IPS-15b (cell line): Measurements from ENCODE around the gene TMEM202.
A peak's percentile ranks its signal among the peaks of the same experiment; 100 is the strongest.

ENCODE experiments used
- H3K27me3 ChIP-seq: one replicate; pipeline ENCODE4 v1.6.1; 2013; ENCODE audit warnings: low read length; ENCODE audit not compliant: control insufficient read depth, insufficient read depth
- H3K36me3 ChIP-seq: one replicate; pipeline ENCODE4 v1.6.1; 2013; ENCODE audit warnings: low read length; ENCODE audit not compliant: control insufficient read depth, insufficient read depth
- H3K4me1 ChIP-seq: one replicate; pipeline ENCODE4 v1.6.1; 2013; ENCODE audit warnings: mild to moderate bottlenecking, low read length; ENCODE audit not compliant: control insufficient read depth, insufficient read depth
- H3K4me3 ChIP-seq: one replicate; pipeline ENCODE4 v1.5.1; 2013; ENCODE audit warnings: low read depth, low read length
- H3K9ac ChIP-seq: one replicate; pipeline ENCODE4 v1.6.1; 2013; ENCODE audit warnings: low read depth, mild to moderate bottlenecking, low read length
- H3K9me3 ChIP-seq: one replicate; pipeline ENCODE4 v1.6.1; 2013; ENCODE audit warnings: mild to moderate bottlenecking, low read length; ENCODE audit not compliant: control insufficient read depth, insufficient read depth

The TMEM202 gene, protein sequence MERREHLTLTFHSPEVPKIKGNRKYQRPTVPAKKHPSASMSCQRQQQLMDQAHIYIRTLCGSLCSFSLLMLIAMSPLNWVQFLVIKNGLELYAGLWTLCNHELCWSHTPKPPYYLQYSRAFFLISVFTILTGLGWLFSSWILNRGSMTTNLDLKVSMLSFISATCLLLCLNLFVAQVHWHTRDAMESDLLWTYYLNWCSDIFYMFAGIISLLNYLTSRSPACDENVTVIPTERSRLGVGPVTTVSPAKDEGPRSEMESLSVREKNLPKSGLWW

DNA sequence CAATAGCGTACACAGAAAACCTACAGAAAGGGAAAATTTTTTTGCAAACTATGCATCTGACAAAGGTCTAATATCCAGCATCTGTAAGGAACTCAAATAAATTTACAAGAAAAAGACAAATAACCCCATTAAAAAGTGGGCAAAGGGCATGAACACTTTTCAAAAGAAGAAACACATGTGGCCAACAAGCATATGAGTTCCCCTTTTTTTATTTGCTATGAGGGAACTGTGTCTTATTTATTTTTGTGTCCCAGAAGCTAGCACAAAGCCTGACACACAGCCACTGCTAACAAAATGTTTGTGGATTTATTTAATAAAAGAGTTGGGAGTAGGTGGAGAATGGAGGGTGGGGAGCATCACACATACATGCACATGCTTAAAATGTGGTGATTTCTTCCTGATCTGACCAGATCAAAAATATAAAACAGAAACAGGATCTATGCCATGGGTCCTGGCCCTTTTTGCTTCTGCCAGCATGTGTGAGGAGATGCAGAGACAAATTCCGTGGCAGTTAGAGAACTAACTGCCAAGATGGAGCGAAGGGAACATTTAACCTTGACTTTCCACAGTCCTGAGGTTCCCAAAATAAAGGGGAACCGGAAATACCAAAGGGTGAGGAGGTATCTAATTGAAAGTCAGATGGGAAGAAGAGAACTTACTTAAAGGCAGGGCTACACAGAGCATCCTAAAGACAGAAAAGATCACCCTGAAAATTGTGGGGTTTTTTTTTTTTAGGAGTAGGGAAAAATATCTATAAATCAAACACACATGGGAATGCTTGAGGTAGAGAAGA is at the start of gene TMEM202:
Gene TMEM202, plus strand, starts transcription at position 510 of the 793 bp plus-strand sequence. Its CDS starts 22 bp downstream, at position 532.
- H3K36me3 ChIP-seq = no peaks in the 10 kb centered on the region
- no peaks in the 10 kb centered on the region for H3K4me1 ChIP-seq
- H3K9ac ChIP-seq = no peak within 1 kb of the TSS
- peaks cover under 1% of the 10 kb centered on the region for H3K27me3 ChIP-seq
- no peak within 1 kb of the TSS for H3K4me3 ChIP-seq
- no peaks in the 10 kb centered on the region for H3K9me3 ChIP-seq

DNA sequence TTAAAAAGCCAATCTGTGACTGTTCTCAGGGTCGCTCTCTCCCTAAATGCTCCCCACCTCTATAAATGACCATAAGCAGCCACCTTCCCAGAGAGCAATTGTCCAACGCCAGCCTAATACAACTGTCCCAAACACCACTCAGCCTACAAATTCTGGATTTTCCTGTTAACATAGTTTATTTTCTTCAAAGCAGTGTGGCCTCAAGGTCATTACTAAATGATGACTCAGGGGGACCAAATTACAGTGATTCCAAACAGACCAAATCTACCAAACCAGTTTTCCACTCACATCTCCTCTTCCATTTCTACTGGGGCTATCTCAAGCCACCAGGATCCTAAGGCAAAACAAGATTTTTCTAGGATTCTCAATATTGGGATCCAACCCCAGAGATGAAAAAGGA is 44.8 kb upstream of the TMEM202 start:
- Histone ChIP-seq H3K27me3 (no peaks in the 10 kb centered on the region), H3K36me3 (peaks cover 9% of the 10 kb centered on the region), H3K4me1 (no peaks in the 10 kb centered on the region), H3K4me3 (no peak overlapping the region), H3K9ac (no peak overlapping the region), H3K9me3 (no peaks in the 10 kb centered on the region)

DNA sequence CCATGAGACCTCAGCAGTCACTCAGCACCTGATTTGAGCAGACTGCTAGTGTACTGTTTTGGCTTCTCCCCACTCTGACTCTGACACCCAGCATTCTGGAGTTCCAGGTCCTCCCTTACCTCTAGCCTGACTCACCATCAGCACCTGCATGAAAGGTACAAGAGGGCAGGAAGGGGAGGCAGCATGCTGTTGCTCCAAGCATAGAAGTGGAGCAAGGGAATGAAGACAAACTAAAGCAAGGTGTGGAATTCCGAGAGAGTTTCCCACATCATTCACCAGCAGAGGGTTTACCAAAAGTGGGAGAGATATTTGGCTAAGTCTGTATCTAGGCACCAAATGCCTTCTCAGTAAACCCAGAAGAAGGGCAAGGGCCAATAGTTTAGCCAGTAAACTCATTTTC is 43.6 kb upstream of the TMEM202 start:
- no peaks in the 10 kb centered on the region for H3K4me1 ChIP-seq
- H3K27me3 ChIP-seq = no peaks in the 10 kb centered on the region
- H3K9me3 ChIP-seq = no peaks in the 10 kb centered on the region
- H3K4me3 ChIP-seq = no peak overlapping the region
- no peak overlapping the region for H3K9ac ChIP-seq
- peaks cover 9% of the 10 kb centered on the region for H3K36me3 ChIP-seq

DNA sequence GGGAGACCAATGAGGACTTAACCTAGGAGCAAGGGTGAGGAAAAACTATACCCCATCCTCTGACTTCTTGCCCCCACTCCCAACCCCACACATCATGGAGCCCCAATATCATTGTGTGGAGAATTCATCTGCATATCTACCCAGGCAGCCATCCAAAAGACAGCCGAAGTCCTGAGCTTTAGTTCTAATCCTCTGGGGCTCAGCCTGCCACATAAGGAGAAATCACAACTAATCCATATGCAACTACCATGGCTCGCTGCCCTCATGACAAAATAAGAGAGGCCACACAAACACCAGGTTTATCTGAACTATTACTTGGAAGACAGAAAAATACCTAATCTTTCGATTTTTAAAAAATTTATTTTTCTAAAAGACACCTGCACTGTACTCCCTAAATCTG is 40.0 kb upstream of the TMEM202 start:
- Histone ChIP-seq H3K4me1 (no peaks in the 10 kb centered on the region), H3K9ac (no peak overlapping the region), H3K27me3 (no peaks in the 10 kb centered on the region), H3K9me3 (no peaks in the 10 kb centered on the region), H3K36me3 (peaks cover 11% of the 10 kb centered on the region), H3K4me3 (no peak overlapping the region)

DNA sequence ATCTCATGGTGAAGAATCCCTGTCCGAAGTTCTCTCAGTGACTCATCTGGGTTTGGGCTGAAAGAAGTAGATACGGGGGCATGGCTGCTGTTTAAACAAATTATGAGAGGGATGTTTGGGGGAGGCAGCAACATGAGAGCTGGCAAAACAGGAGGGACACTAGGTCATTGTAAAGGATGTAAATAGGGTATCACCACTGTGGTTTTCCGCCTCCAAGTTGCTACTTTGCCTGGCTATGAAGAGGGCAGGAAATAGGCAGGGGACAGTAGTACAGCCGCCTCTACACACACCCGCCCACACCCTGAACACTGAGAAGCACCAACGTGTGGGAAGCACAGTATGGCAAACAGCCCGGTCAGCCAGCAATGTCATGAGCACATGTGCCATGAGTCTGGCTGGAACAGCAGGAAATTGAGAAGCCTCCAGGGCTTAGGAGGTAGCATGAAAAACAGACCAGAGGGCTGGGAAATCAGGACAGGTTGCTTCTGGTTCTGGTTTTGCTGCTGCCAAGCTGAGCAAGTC is 39.4 kb upstream of the TMEM202 start:
- Histone ChIP-seq H3K36me3 (peaks cover 11% of the 10 kb centered on the region), H3K27me3 (no peaks in the 10 kb centered on the region), H3K9ac (no peak overlapping the region), H3K9me3 (no peaks in the 10 kb centered on the region), H3K4me1 (no peaks in the 10 kb centered on the region), H3K4me3 (no peak overlapping the region)

DNA sequence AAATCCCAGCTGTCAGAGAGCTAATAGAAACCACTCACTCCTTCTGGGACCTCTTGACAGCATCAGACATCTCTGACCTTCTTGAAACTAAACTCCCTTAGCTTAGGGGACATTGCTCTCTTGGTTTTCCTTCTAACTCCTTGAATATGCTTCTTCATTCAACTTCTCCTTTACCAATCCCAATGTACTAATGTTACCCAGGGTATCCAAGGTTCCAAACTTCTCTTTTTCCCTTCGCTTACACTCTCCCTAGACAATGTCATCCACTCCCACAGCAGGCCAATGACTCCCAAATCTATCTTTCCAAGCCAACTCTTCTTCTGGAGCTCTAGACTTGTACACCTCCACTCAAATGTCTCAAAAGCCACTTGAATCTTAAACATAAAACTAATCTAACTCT is 36.9 kb upstream of the TMEM202 start:
- no peaks in the 10 kb centered on the region for H3K9me3 ChIP-seq
- H3K27me3 ChIP-seq = no peaks in the 10 kb centered on the region
- H3K4me3 ChIP-seq = no peak overlapping the region
- peaks cover 6% of the 10 kb centered on the region for H3K36me3 ChIP-seq
- H3K9ac ChIP-seq = no peak overlapping the region
- H3K4me1 ChIP-seq = no peaks in the 10 kb centered on the region

DNA sequence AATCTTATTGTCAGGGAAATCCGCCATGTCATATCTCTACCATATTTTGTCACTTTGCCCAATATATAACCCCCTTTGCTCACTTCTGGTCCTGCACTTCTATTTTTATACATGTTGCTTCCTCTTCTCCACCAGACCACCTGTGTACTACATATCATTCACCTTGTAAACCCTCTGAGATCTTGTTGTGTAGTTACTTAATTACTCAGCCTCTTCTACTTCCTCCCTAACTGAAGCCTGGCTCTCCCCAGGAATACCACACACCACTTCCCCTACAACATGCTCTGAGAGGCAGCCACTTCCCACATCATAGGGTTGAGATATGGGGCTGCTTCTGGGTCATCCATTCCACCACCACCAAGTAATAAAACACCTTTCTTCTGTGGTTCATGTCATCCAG is 32.3 kb upstream of the TMEM202 start:
- Histone ChIP-seq H3K4me3 (no peak overlapping the region), H3K27me3 (no peaks in the 10 kb centered on the region), H3K9me3 (no peaks in the 10 kb centered on the region), H3K9ac (no peak overlapping the region), H3K36me3 (peaks cover 2% of the 10 kb centered on the region), H3K4me1 (no peaks in the 10 kb centered on the region)

DNA sequence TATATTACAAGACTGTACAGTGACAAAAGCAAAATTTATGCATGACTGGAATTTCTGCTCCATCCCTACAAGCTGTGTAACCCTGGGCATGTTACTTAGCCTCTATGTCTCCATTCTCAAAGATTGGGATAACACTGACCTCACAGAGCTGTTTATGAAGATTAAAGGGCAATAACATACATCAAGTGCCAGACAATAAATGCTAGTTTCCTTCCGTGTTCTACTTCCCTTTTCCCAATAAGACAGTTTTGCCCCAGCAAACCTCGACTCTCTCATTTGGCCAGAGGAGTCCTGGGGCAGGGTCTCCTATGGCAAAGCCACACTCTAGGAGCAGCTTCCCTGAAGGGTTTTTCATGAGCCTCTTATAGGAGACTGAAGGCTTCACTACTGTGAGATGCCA is 29.8 kb upstream of the TMEM202 start:
- H3K4me1 ChIP-seq = no peaks in the 10 kb centered on the region
- no peaks in the 10 kb centered on the region for H3K27me3 ChIP-seq
- no peak overlapping the region for H3K4me3 ChIP-seq
- no peaks in the 10 kb centered on the region for H3K9me3 ChIP-seq
- no peak overlapping the region for H3K9ac ChIP-seq
- H3K36me3 ChIP-seq = no peaks in the 10 kb centered on the region

DNA sequence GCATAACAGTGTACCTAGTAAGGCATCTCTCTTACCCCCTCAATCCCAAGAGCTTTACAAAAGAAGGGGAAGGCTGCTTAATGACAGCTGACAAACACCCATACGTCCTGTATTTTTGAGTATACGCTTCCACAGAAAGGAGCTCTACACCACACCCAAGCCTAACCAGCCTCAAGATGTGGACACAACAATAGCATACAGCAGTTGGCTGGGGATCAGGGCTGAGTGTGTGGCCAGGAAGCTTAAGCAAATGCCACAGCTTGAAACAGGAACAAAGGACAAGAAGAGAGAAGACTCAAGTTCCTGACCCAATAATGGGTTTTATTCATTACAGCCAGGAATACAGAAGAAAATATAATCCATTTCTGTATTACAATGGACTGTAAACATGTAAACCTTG is 29.2 kb upstream of the TMEM202 start:
- Histone ChIP-seq H3K36me3 (no peaks in the 10 kb centered on the region), H3K4me3 (no peak overlapping the region), H3K9me3 (no peaks in the 10 kb centered on the region), H3K9ac (no peak overlapping the region), H3K27me3 (no peaks in the 10 kb centered on the region), H3K4me1 (no peaks in the 10 kb centered on the region)

DNA sequence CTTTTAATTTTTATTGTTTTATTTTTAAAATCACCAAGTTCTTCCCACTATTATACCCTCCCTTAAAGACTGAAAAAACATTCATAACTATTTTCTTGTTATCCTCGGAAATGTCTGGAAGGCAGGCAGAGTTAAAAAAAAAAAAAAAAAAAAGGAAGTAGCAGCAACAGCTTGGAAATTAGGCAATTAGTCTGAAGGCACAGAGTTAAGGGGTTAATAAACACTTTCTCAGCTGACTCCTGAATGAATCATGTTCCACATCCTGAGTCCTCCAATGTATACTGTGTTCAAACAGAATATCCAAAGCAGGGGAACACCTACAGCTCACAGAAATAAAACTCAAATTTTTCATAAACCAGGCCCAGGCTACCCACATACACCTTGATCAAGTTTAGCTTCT is 28.1 kb upstream of the TMEM202 start:
- H3K9ac ChIP-seq = no peak overlapping the region
- H3K4me1 ChIP-seq = no peaks in the 10 kb centered on the region
- no peaks in the 10 kb centered on the region for H3K27me3 ChIP-seq
- no peak overlapping the region for H3K4me3 ChIP-seq
- no peaks in the 10 kb centered on the region for H3K9me3 ChIP-seq
- no peaks in the 10 kb centered on the region for H3K36me3 ChIP-seq

DNA sequence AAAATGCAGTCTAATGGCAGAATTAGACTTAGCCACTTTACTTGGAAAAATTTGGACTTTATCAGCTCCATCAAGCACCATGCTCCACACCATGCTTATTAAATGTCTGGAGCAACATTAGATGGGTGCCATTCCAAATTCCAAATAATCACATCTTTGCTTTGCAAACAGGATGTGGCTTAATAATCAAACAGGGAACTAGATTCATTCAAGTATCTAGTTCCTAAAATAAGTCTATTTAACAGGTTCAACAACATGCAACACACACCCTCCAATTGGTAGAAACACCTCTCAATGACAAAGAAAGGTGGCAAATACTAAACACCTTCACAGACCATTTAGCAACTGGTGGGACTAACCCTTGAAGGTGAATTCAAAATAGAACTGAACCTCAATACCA is 25.7 kb upstream of the TMEM202 start:
- Histone ChIP-seq H3K9ac (no peak overlapping the region), H3K4me1 (no peaks in the 10 kb centered on the region), H3K9me3 (no peaks in the 10 kb centered on the region), H3K36me3 (no peaks in the 10 kb centered on the region), H3K4me3 (no peak overlapping the region), H3K27me3 (no peaks in the 10 kb centered on the region)

DNA sequence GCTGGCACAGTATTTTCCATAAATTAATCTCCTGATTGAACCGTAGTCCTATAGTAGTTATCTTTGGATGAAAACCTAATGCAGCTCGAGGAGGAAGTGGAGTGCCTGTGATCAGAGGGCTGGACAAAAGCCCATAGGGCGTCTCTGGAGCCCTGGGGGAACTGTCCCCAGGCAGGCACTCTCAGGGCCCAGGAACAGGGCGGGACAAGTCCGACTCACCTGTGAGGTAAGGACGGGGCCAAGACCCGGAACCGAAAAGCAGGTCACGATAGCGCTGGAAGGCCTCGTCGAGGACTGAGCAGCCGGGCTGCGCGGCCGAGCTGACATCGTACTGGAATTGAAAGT is 22.6 kb upstream of the TMEM202 start:
- peak overlapping the region; percentile 91 for H3K9ac ChIP-seq
- H3K4me1 ChIP-seq = no peaks in the 10 kb centered on the region
- no peaks in the 10 kb centered on the region for H3K27me3 ChIP-seq
- H3K9me3 ChIP-seq = no peaks in the 10 kb centered on the region
- peak overlapping the region; percentile 100 for H3K4me3 ChIP-seq
- no peaks in the 10 kb centered on the region for H3K36me3 ChIP-seq
